BJ (cell line): ENCODE measurements around the gene PRR12. TPM values are rescaled to one million over a fixed set of nuclear protein-coding genes. Genes with fewer than 3 reads are reported as not detected.

ENCODE experiments used
- CTCF ChIA-PET: fragments of 350-600 bp; formaldehyde crosslinking; extraction: SDS; loops from one replicate; lab custom pipeline; 2021; ENCODE audit warnings: antibody characterized with exemption, inconsistent platforms; lab: Yijun Ruan, JAX
- POLR2A ChIA-PET: fragments of 300-600 bp; sonication (Branson Sonifier 250); formaldehyde crosslinking; extraction: SDS; loops from one replicate; lab custom pipeline; 2021; ENCODE audit warnings: antibody characterized with exemption; lab: Charles Lee
- DNase-seq: peaks from one replicate; pipeline ENCODE4 v3.0.0-alpha.2; 2011; ENCODE audit warnings: low read depth
- H3K27me3 ChIP-seq: 2 replicates; pipeline ENCODE4 v1.6.0; 2011; ENCODE audit warnings: low read length; ENCODE audit not compliant: control insufficient read depth, insufficient read depth
- H3K36me3 ChIP-seq: 2 replicates; pipeline ENCODE4 v1.5.1; 2011; ENCODE audit warnings: low read length; ENCODE audit not compliant: control insufficient read depth, insufficient read depth
- H3K4me3 ChIP-seq: 2 replicates; pipeline ENCODE4 v1.5.1; 2011; ENCODE audit warnings: low read depth, mild to moderate bottlenecking, control low read depth, low read length
- polyA plus RNA-seq: library from polyadenylated mRNA; depleted of rRNA; stranded (reverse); fragments of >200 nt; gene quantifications from 2 replicates; pipeline ENCODE4 v1.2.3, GENCODE V29; 2011
- TF ChIP-seq, protein P1 (sequence below): IDR thresholded peaks from 2 replicates; pipeline ENCODE4 v1.5.1; 2011; ENCODE audit warnings: low read depth, mild to moderate bottlenecking, control low read depth, inconsistent platforms, low read length, moderate library complexity; ENCODE audit not compliant: insufficient read depth

Gene PRR12
- polyA plus RNA-seq, 1 experiment = 0.42 TPM

DNA sequence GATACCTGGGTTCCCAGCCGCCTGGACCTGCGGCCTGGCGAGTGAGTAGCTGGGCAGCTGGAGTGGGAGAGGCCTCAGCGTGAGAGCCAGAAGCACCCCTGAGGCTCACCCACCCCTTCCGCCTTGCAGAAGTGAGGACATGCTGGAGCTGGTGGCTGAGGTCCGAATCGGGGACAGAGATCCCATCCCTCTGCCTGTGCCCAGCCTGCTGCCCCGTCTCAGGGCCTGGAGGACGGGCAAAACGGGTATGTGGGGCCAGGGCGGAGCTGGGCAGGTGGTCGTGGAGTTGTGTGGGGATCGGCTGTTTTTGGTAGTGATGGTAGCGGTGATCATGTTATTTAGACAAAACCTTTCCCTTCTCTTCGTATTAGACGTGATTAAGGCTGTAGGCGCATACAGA is 55.6 kb downstream of the PRR12 start:
- DNase-seq = no peak
- ChIA-PET CTCF (interaction anchor here (1.6 kb wide), 1 partner anchor 17 kb away, joined by 5 read pairs; no protein-coding TSS in a partner anchor), POLR2A (no interaction called here)
- Histone ChIP-seq H3K4me3 (no peak overlapping the region), H3K36me3 (peaks cover 30% of the 10 kb centered on the region), H3K27me3 (no peaks in the 10 kb centered on the region)
- TF ChIP-seq, protein P1, sequence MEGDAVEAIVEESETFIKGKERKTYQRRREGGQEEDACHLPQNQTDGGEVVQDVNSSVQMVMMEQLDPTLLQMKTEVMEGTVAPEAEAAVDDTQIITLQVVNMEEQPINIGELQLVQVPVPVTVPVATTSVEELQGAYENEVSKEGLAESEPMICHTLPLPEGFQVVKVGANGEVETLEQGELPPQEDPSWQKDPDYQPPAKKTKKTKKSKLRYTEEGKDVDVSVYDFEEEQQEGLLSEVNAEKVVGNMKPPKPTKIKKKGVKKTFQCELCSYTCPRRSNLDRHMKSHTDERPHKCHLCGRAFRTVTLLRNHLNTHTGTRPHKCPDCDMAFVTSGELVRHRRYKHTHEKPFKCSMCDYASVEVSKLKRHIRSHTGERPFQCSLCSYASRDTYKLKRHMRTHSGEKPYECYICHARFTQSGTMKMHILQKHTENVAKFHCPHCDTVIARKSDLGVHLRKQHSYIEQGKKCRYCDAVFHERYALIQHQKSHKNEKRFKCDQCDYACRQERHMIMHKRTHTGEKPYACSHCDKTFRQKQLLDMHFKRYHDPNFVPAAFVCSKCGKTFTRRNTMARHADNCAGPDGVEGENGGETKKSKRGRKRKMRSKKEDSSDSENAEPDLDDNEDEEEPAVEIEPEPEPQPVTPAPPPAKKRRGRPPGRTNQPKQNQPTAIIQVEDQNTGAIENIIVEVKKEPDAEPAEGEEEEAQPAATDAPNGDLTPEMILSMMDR = no peak

DNA sequence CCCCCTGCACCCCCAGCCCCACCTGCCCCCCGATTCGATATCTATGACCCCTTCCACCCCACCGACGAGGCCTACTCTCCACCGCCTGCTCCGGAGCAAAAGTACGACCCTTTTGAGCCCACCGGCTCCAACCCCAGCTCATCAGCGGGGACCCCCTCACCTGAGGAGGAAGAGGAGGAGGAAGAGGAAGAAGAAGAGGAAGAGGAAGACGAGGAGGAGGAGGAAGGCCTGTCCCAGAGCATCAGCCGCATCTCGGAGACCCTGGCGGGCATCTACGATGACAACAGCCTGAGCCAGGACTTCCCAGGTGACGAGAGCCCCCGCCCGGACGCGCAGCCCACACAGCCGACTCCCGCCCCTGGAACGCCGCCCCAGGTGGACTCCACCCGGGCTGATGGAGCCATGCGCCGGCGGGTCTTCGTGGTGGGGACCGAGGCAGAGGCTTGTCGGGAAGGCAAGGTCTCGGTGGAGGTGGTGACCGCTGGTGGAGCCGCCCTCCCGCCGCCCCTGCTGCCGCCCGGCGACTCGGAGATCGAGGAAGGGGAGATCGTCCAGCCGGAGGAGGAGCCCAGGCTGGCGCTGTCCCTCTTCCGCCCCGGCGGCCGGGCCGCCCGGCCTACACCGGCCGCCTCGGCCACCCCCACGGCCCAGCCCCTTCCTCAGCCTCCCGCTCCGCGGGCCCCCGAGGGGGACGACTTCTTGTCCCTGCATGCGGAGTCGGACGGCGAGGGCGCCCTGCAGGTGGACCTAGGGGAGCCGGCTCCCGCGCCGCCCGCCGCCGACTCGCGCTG is 60.2 kb downstream of the PRR12 start:
- TF ChIP-seq, protein P1 = no peak
- Histone ChIP-seq H3K27me3 (no peaks in the 10 kb centered on the region), H3K4me3 (no peak overlapping the region), H3K36me3 (peaks cover 49% of the 10 kb centered on the region)
- ChIA-PET POLR2A (no interaction called here), CTCF (no interaction called here)
- DNase-seq = no peak

DNA sequence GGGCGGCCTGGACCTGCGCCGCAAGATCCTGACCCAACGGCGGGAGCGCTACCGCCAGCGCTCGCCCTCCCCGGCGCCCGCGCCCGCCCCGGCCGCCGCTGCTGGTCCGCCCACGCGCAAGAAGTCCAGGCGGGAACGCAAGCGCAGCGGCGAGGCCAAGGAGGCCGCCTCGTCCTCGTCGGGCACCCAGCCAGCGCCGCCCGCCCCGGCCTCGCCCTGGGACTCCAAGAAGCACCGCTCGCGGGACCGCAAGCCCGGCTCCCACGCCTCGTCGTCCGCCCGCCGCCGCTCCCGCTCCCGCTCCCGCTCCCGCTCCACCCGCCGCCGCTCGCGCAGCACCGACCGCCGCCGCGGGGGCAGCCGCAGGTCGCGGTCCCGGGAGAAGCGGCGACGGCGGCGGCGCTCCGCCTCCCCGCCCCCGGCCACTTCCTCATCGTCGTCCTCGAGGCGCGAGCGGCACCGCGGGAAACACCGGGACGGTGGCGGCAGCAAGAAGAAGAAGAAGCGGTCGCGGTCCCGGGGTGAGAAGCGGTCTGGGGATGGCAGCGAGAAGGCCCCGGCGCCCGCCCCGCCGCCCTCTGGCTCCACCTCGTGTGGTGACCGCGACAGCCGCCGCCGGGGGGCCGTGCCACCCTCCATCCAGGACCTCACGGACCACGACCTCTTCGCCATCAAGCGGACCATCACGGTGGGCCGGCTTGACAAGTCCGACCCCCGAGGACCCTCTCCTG is 61.0 kb downstream of the PRR12 start:
- ChIA-PET CTCF (no interaction called here), POLR2A (no interaction called here)
- no peak for DNase-seq
- Histone ChIP-seq H3K4me3 (no peak overlapping the region), H3K36me3 (peaks cover 50% of the 10 kb centered on the region), H3K27me3 (no peaks in the 10 kb centered on the region)
- TF ChIP-seq, protein P1 = no peak

DNA sequence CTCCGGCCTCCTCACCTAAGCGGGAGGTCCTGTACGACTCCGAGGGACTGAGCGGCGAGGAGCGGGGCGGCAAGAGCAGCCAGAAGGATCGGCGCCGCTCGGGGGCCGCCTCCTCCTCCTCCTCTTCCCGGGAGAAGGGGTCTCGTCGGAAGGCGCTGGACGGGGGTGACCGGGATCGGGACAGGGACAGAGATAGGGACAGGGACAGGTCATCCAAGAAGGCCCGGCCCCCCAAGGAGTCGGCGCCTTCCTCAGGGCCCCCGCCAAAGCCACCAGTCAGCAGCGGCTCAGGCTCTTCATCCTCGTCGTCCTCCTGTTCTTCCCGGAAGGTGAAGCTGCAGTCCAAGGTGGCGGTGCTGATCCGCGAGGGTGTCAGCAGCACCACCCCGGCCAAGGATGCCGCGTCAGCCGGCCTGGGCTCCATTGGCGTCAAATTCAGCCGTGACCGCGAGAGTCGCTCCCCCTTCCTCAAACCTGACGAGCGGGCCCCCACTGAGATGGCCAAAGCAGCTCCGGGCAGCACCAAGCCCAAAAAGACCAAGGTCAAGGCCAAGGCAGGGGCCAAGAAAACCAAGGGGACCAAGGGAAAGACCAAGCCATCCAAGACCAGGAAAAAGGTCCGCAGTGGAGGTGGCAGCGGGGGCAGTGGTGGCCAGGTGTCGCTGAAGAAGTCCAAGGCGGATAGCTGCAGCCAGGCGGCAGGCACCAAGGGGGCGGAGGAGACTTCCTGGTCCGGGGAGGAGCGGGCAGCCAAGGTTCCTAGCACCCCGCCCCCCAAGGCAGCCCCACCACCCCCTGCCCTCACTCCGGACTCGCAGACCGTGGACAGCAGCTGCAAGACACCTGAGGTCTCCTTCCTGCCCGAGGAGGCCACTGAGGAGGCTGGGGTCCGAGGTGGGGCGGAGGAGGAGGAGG is 61.8 kb downstream of the PRR12 start:
- ChIA-PET CTCF (no interaction called here), POLR2A (no interaction called here)
- TF ChIP-seq, protein P1 = no peak
- Histone ChIP-seq H3K36me3 (peaks cover 49% of the 10 kb centered on the region), H3K27me3 (no peaks in the 10 kb centered on the region), H3K4me3 (no peak overlapping the region)
- DNase-seq = no peak

DNA sequence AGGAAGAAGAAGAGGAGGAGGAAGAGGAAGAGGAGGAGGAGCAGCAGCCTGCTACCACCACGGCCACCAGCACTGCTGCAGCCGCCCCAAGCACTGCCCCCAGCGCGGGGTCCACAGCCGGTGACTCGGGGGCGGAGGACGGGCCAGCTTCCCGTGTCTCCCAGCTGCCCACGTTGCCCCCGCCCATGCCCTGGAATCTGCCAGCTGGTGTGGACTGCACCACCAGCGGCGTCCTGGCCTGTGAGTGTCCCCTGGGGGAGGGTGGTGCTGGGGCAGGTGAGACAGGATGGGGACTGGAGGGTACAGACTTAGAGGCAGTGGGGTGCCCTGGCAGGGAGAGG is 62.5 kb downstream of the PRR12 start:
- H3K36me3 ChIP-seq = peaks cover 52% of the 10 kb centered on the region
- no peaks in the 10 kb centered on the region for H3K27me3 ChIP-seq
- ChIA-PET CTCF (no interaction called here), POLR2A (no interaction called here)
- TF ChIP-seq, protein P1 = no peak
- no peak overlapping the region for H3K4me3 ChIP-seq
- DNase-seq = no peak
